WI38 (cell line): ENCODE results near the gene ARHGAP8.
"Not testable (repeated sequence)": the region's sequence is repeated elsewhere in the genome, so short reads cannot be mapped to it uniquely, and the experiment has no call there.

Experiments used
- H3K4me3 ChIP-seq: 2 replicates; pipeline ENCODE4 v1.5.1; 2011; ENCODE audit warnings: low read depth, mild to moderate bottlenecking, control low read depth, low read length
- CTCF ChIP-seq: IDR thresholded peaks from 2 replicates; pipeline ENCODE4 v1.5.1; 2012; ENCODE audit warnings: low read depth, mild to moderate bottlenecking, control low read depth, low read length

The ARHGAP8 gene

GRCh38 chr22:44848791-44849420, 96.5 kb downstream of the ARHGAP8 start:
- TF ChIP-seq CTCF: no peak
- H3K4me3 ChIP-seq: no peak overlapping the region

DNA sequence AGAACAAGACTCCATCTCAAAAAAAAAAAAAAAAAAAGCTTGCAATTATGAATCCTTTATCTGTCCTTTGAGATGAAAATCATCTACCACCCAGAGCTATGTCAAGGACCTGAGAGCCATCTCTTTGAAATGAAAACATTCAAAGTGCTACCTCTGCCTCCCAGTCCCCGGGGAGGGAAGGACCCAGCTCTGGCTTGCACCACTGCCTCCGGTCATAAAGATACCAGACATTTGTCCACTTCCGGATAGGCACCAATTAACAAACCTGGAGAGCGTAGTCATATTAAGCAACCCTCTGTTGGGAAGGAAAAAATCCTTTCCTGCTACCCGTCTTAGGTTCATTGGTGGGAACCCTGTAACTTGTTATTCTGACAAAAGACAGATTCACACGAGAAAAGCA, 98.6 kb downstream of the ARHGAP8 start:
- H3K4me3 ChIP-seq: no peak overlapping the region
- TF ChIP-seq CTCF: no peak

GRCh38 chr22:44854641-44855040, 102.3 kb downstream of the ARHGAP8 start:
- not testable (repeated sequence) for H3K4me3 ChIP-seq

DNA sequence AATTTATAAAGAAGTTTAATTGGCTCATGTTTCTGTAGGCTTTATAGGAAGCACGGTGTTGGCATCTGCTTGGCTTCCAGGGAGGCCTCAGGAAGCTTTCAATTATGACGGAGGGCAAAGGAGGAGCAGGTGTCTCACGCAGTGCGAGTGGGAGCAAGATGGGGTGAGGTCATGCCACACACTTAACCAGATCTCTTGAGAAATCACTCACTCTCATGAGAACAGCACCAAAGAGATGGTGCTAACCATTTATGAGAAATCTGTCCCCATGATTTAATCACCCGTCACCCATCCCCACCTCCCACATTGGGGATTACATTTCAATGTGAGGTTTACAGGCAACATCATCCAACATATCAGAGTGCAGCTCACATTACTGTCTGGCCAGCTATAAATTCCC, 103.5 kb downstream of the ARHGAP8 start:
- no peak for TF ChIP-seq CTCF
- H3K4me3 ChIP-seq: no peak overlapping the region

DNA sequence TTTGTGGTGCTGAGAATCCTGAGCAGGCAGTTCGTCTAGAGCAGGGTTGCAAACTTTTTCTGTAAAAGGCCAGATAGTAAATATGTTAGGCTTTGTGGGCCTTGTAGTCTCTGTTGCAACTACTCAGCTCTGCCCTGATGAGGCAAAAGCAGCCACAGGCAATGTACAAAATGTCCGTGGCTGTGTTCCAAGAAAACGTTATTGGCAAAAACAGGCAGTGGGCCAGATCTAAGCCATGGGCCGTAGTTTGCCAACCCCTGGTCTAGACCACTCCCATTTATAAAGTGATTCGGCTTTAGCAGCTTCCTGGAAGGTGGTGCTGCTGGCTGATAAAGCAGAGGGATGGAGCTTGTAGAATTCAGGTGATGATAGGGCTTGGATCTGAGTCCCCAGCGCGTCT, 106.4 kb downstream of the ARHGAP8 start:
- H3K4me3 ChIP-seq: not testable (repeated sequence)

GRCh38 chr22:44859641-44860040, 107.3 kb downstream of the ARHGAP8 start:
- H3K4me3 ChIP-seq: no peak overlapping the region
- TF ChIP-seq CTCF: no peak

GRCh38 chr22:44860311-44860710, 107.9 kb downstream of the ARHGAP8 start:
- H3K4me3 ChIP-seq: no peak overlapping the region
- TF ChIP-seq CTCF: no peak

- no peak for TF ChIP-seq CTCF
- no peak overlapping the region for H3K4me3 ChIP-seq
These were observed 108.9 kb downstream of the ARHGAP8 start for GRCh38 chr22:44861245-44861644.

DNA sequence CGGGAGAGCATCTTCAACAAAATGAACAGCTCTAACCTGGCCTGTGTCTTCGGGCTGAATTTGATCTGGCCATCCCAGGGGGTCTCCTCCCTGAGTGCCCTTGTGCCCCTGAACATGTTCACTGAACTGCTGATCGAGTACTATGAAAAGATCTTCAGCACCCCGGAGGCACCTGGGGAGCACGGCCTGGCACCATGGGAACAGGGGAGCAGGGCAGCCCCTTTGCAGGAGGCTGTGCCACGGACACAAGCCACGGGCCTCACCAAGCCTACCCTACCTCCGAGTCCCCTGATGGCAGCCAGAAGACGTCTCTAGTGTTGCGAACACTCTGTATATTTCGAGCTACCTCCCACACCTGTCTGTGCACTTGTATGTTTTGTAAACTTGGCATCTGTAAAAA, 109.9 kb downstream of the ARHGAP8 start:
- TF ChIP-seq CTCF: no peak
- H3K4me3 ChIP-seq: no peak overlapping the region
